ENCODE measurements around the gene ATP1A1. TPM values are rescaled to one million over a fixed set of nuclear protein-coding genes. Genes with fewer than 3 reads are reported as not detected.

Gene ATP1A1
- total RNA-seq, 1 donor from 2014 or later = 78.4 TPM

- Mint-ChIP-seq H3K27me3 (ENCODE audit: unreplicated experiment) (no peaks in the 10 kb centered on the region), H3K9me3 (ENCODE audit: unreplicated experiment) (no peaks in the 10 kb centered on the region), H3K36me3 (ENCODE audit: unreplicated experiment) (no peaks in the 10 kb centered on the region), H3K27ac (ENCODE audit: unreplicated experiment) (no peak overlapping the region), H3K4me3 (ENCODE audit: unreplicated experiment) (no peak overlapping the region), H3K4me1 (ENCODE audit: low read depth, unreplicated experiment) (no peaks in the 10 kb centered on the region)
- TF ChIP-seq CTCF (IDR thresholded peaks at IDR 0.05; ENCODE audit: partially characterized antibody, unreplicated experiment) = no peak
- no peak for DNase-seq
Observed at GRCh38 chr1:116360429-116361173, 12.4 kb upstream of the ATP1A1 start.

DNA sequence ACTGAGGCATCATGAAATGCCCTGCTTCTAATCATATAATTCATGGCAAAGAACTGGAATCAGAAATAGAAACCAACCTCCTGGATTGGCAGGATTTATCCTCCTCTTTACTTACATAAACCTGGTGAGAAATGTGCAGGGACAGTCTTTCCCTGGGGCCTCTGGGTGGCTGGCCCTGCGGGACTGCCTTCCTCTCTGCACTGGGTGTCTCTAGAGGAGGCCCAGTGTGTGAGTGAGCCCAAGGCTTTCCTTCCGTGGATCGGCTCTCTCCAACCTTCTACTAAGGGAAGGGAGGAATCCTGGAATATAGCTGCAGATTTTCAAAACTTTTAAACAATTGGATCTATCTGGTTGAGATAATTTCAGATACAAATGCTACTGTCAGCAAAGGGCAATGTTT is 11.4 kb upstream of the ATP1A1 start:
- Mint-ChIP-seq H3K27ac (ENCODE audit: unreplicated experiment) (no peak overlapping the region), H3K4me1 (ENCODE audit: low read depth, unreplicated experiment) (no peaks in the 10 kb centered on the region), H3K4me3 (ENCODE audit: unreplicated experiment) (no peak overlapping the region), H3K9me3 (ENCODE audit: unreplicated experiment) (peaks cover 3% of the 10 kb centered on the region), H3K36me3 (ENCODE audit: unreplicated experiment) (no peaks in the 10 kb centered on the region), H3K27me3 (ENCODE audit: unreplicated experiment) (no peaks in the 10 kb centered on the region)
- no peak for DNase-seq
- TF ChIP-seq CTCF (IDR thresholded peaks at IDR 0.05; ENCODE audit: partially characterized antibody, unreplicated experiment) = no peak

GRCh38 chr1:116362050-116362449 is 11.0 kb upstream of the ATP1A1 start:
- no peak overlapping the region for H3K27ac Mint-ChIP-seq (ENCODE audit: unreplicated experiment)
- TF ChIP-seq CTCF (IDR thresholded peaks at IDR 0.05; ENCODE audit: partially characterized antibody, unreplicated experiment) = no peak
- H3K4me3 Mint-ChIP-seq (ENCODE audit: unreplicated experiment) = no peak overlapping the region
- H3K27me3 Mint-ChIP-seq (ENCODE audit: unreplicated experiment) = no peaks in the 10 kb centered on the region
- no peaks in the 10 kb centered on the region for H3K36me3 Mint-ChIP-seq (ENCODE audit: unreplicated experiment)
- no peak for DNase-seq
- H3K4me1 Mint-ChIP-seq (ENCODE audit: low read depth, unreplicated experiment) = no peaks in the 10 kb centered on the region
- peaks cover 3% of the 10 kb centered on the region for H3K9me3 Mint-ChIP-seq (ENCODE audit: unreplicated experiment)

- Mint-ChIP-seq H3K9me3 (ENCODE audit: unreplicated experiment) (peaks cover 3% of the 10 kb centered on the region), H3K4me1 (ENCODE audit: low read depth, unreplicated experiment) (no peaks in the 10 kb centered on the region), H3K36me3 (ENCODE audit: unreplicated experiment) (no peaks in the 10 kb centered on the region), H3K4me3 (ENCODE audit: unreplicated experiment) (no peak overlapping the region), H3K27ac (ENCODE audit: unreplicated experiment) (no peak overlapping the region), H3K27me3 (ENCODE audit: unreplicated experiment) (peaks cover 2% of the 10 kb centered on the region)
- no peak for TF ChIP-seq CTCF (IDR thresholded peaks at IDR 0.05; ENCODE audit: partially characterized antibody, unreplicated experiment)
- no peak for DNase-seq
Observed at GRCh38 chr1:116365353-116365780, 7.7 kb upstream of the ATP1A1 start.

DNA sequence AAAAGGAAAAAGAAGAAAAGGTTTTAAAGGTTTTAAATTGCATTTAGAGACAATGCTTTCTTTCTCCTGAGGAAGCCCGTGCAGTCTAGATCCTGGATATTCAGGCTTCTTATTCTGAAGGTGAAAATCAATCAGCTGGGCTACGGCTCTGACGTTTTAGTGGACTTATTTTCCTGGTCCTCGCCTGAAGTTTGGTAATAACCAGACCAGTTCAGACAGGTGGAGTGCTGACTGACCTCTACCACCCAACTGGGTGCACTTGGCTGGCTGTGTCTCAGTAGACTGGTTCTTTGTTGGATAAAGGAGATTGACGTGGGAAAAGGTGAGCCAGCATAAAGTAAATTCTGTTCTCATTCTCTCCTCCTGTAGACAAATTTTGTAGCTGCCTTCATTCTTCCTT is 7.2 kb upstream of the ATP1A1 start:
- no peaks in the 10 kb centered on the region for H3K4me1 Mint-ChIP-seq (ENCODE audit: low read depth, unreplicated experiment)
- H3K9me3 Mint-ChIP-seq (ENCODE audit: unreplicated experiment) = peaks cover 3% of the 10 kb centered on the region
- H3K4me3 Mint-ChIP-seq (ENCODE audit: unreplicated experiment) = no peak overlapping the region
- peaks cover 2% of the 10 kb centered on the region for H3K27me3 Mint-ChIP-seq (ENCODE audit: unreplicated experiment)
- H3K36me3 Mint-ChIP-seq (ENCODE audit: unreplicated experiment) = no peaks in the 10 kb centered on the region
- TF ChIP-seq CTCF (IDR thresholded peaks at IDR 0.05; ENCODE audit: partially characterized antibody, unreplicated experiment) = no peak
- no peak overlapping the region for H3K27ac Mint-ChIP-seq (ENCODE audit: unreplicated experiment)
- no peak for DNase-seq

Measured in glutamatergic neuron (in vitro differentiated cells).